Body of pancreas (tissue), 4 donors: ENCODE results near the gene UBR4.

Experiments
- POLR2A ChIP-seq, 3 donors: fragments of 450-650 bp; IDR thresholded peaks; one replicate each; pipeline ENCODE4 v1.6.1; 2016; ENCODE audit warnings: antibody characterized with exemption in 3 of 3, mild to moderate bottlenecking in 2 of 3
- TF ChIP-seq, protein P1 (sequence below), 7 experiments: fragments of 450-650 bp in 4 of 7; fragments of 200-600 bp in 3 of 7; sonication (generic) in 3 of 7; IDR thresholded peaks; one replicate each; pipeline ENCODE4 v1.5.1; 2016 to 2019; ENCODE audit warnings: antibody characterized with exemption in 7 of 7

DNA sequence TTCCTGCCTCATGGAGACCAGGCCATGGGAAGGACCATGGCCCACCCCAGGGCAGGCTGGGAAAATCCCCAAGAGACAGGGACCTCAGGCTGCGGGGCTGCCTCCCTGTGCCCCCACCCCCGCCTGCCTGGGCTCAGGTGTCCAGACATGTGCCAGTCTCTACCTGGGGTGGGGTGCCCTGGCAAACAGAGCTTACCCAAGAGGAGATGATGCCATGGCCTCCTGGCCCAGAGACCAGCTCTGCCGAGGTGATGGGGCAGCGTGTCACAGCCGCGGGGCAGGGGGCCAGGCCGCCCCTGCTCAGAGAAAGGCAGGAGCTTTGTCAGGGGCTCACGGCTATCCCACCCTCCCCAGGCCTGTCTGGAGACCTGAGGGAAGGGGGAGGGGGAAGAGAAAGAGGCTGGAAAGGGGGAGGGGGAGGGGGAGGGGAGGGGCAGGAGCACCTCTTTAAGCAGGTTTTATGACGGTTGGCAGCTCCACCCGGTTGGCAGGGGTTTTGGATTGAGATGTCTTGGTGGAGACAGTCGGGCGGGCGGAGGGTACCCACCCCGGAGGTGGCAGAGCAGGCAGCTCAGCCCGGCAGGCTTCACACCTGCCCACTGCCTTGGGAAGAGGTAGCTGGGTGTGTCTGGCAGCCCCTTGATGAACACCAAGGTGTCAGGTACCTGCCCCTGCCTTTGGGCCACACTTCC lies 152.1 kb downstream of the UBR4 start:
- TF ChIP-seq, protein P1, sequence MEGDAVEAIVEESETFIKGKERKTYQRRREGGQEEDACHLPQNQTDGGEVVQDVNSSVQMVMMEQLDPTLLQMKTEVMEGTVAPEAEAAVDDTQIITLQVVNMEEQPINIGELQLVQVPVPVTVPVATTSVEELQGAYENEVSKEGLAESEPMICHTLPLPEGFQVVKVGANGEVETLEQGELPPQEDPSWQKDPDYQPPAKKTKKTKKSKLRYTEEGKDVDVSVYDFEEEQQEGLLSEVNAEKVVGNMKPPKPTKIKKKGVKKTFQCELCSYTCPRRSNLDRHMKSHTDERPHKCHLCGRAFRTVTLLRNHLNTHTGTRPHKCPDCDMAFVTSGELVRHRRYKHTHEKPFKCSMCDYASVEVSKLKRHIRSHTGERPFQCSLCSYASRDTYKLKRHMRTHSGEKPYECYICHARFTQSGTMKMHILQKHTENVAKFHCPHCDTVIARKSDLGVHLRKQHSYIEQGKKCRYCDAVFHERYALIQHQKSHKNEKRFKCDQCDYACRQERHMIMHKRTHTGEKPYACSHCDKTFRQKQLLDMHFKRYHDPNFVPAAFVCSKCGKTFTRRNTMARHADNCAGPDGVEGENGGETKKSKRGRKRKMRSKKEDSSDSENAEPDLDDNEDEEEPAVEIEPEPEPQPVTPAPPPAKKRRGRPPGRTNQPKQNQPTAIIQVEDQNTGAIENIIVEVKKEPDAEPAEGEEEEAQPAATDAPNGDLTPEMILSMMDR (IDR thresholded peaks at IDR 0.05): no peak
- TF ChIP-seq POLR2A (IDR thresholded peaks at IDR 0.05): no peak
